ENCODE measurements around the gene CNOT6.

The CNOT6 gene

DNA sequence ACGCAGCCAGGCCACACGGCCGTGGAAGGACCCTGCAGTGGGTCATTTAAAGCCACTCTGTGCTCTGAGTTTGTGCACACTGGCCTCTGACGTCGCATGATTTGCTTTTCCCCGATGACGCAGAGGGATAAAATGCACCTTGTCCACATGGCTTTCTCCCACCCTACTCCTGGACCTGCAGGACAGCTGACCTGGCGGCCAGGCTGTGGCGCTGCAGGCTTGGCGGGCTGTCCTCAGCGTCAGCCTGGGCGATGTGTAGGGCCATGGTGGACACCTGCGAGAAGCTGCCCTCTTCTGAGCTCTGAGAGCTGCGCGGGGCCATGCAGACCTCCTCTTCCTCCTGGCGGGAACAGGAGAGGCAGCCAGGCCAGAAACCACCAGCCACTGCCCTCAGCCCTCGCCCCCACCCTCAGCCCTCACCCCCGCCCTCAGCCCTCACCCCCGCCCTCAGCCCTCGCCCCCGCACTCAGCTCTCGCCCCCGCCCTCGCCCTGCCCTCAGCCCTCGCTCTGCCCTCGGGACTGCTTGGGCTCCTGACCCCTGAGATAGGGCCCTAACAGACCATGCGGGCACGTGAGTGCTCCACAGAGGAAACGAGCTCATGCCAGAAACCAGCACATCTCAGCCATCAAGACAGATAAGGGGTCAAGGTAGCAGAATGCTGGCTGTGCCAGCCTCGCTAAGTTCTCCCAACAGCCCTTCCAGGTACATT lies 117.1 kb downstream of the CNOT6 start:
- Histone ChIP-seq H3K9me3 (no peaks in the 10 kb centered on the region), H3K4me1 (no peaks in the 10 kb centered on the region), H3K36me3 (no peaks in the 10 kb centered on the region), H3K4me3 (ENCODE audit: low read depth, low read length) (no peak overlapping the region), H3K27me3 (no peaks in the 10 kb centered on the region)
- DNase-seq = no peak
- TF ChIP-seq, protein P1, sequence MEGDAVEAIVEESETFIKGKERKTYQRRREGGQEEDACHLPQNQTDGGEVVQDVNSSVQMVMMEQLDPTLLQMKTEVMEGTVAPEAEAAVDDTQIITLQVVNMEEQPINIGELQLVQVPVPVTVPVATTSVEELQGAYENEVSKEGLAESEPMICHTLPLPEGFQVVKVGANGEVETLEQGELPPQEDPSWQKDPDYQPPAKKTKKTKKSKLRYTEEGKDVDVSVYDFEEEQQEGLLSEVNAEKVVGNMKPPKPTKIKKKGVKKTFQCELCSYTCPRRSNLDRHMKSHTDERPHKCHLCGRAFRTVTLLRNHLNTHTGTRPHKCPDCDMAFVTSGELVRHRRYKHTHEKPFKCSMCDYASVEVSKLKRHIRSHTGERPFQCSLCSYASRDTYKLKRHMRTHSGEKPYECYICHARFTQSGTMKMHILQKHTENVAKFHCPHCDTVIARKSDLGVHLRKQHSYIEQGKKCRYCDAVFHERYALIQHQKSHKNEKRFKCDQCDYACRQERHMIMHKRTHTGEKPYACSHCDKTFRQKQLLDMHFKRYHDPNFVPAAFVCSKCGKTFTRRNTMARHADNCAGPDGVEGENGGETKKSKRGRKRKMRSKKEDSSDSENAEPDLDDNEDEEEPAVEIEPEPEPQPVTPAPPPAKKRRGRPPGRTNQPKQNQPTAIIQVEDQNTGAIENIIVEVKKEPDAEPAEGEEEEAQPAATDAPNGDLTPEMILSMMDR (IDR thresholded peaks at IDR 0.05; ENCODE audit: low read depth, low read length) = no peak

DNA sequence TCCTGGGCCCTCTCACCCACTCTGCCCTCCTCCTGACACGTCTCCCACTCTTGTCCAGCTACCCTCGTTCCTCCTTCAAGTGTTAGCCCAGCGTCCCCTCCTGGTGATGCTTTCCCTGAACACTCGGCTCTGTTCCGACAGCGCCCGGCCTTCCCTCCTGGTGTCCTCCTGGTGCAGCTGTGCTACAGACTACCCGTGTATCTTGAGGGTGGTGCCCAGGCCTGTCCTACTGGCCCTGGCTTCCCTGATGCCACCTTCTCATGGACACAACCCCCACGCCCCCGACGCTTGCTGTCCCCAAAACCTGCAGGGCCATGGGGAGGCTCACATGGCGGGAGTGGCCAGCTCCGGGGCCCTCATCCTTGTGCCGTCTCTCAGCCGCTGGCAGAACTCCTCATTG lies 118.5 kb downstream of the CNOT6 start:
- H3K4me1 ChIP-seq = no peaks in the 10 kb centered on the region
- H3K36me3 ChIP-seq = no peaks in the 10 kb centered on the region
- DNase-seq = no peak
- H3K9me3 ChIP-seq = no peaks in the 10 kb centered on the region
- no peaks in the 10 kb centered on the region for H3K27me3 ChIP-seq
- H3K4me3 ChIP-seq (ENCODE audit: low read depth, low read length) = no peak overlapping the region
- TF ChIP-seq, protein P1 (IDR thresholded peaks at IDR 0.05; ENCODE audit: low read depth, low read length) = no peak

DNA sequence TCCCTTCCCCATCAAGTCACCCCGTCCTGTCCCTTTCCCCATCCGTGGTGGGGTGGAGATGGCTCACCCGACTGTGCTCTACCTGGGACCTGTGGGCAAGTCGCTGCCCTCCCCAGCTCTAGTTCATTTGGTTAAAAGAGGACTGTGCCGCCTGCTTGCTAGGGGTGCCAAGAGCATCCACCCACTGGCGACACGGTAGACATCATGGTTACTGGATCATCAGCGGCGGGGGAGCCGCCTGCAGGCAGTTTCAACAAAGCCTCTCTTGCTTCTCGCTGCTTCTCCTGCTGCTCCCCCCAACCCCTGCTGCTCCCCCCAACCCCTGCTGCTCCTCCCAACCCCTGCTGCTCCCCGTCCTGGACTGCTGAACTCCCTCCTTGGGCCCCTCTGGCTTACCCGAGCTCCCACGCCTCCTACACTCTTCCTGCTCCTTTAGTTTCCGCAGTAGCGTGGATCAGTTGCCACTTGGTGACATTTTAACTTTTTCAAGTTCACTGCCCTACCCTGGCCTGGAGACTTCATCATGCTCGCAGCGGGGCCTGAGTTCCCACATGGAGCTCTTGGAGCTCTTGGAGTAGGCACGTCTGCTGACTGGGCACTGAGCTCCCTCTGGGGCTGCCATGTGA lies 119.1 kb downstream of the CNOT6 start:
- Histone ChIP-seq H3K4me1 (no peaks in the 10 kb centered on the region), H3K4me3 (ENCODE audit: low read depth, low read length) (no peak overlapping the region), H3K9me3 (no peaks in the 10 kb centered on the region), H3K36me3 (no peaks in the 10 kb centered on the region), H3K27me3 (no peaks in the 10 kb centered on the region)
- TF ChIP-seq, protein P1 (IDR thresholded peaks at IDR 0.05; ENCODE audit: low read depth, low read length) = no peak
- DNase-seq = no peak

GRCh38 chr5:180613814-180614188 lies 119.6 kb downstream of the CNOT6 start:
- no peaks in the 10 kb centered on the region for H3K36me3 ChIP-seq
- H3K27me3 ChIP-seq = peaks cover 4% of the 10 kb centered on the region
- TF ChIP-seq, protein P1 (IDR thresholded peaks at IDR 0.05; ENCODE audit: low read depth, low read length) = no peak

GRCh38 chr5:180618487-180618828 lies 124.3 kb downstream of the CNOT6 start:
- TF ChIP-seq, protein P1 (IDR thresholded peaks at IDR 0.05; ENCODE audit: low read depth, low read length) = no peak
- Histone ChIP-seq H3K9me3 (no peaks in the 10 kb centered on the region), H3K4me1 (no peaks in the 10 kb centered on the region), H3K27me3 (peaks cover 5% of the 10 kb centered on the region), H3K4me3 (ENCODE audit: low read depth, low read length) (peak overlapping the region; percentile 57), H3K36me3 (no peaks in the 10 kb centered on the region)
- no peak for DNase-seq

More at GRCh38 chr5:180613814-180614188, 119.6 kb downstream of the CNOT6 start:
- Histone ChIP-seq H3K9me3 (no peaks in the 10 kb centered on the region), H3K4me1 (no peaks in the 10 kb centered on the region), H3K4me3 (ENCODE audit: low read depth, low read length) (no peak overlapping the region)
- DNase-seq = no peak

DNA sequence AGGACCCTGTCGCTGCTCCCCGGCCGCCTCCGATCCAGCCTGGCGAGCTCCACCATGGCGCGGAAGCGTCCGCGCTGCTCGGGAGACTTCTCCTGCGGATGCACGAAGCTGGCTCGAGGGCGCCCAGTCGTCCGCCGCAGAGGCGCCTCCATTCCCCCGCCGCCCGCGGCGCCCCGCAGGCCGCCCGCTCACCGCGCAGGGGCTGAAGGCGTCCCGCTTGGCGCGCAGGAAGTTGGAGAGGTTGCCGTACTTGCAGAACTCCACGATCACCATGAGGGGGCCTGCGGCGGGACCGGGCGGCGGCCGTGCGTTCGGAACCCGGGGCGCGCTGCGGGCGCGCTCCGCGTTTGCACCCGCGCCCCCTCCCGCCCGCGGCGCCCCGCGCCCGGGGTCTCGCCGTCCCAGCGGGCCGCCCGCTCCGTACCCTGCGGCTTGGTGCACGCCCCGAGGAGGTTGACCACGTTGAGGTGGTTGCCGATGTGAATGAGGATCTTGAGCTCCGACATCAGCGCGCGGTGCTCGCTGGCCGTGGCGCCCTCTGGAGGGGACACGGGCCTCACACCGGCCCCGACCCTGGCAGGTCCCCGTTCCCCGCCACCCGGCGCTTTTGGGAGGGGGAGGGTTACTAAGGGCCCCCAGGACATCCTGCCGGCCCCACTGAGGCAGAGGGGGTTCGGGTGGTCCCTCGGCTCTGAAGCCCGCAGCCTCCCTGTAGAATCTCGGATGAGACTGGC lies 124.8 kb downstream of the CNOT6 start:
- Histone ChIP-seq H3K27me3 (peaks cover 5% of the 10 kb centered on the region), H3K4me3 (ENCODE audit: low read depth, low read length) (peak overlapping the region; percentile 57), H3K36me3 (no peaks in the 10 kb centered on the region), H3K4me1 (no peaks in the 10 kb centered on the region), H3K9me3 (no peaks in the 10 kb centered on the region)
- DNase-seq = peak; percentile 75
- TF ChIP-seq, protein P1 (IDR thresholded peaks at IDR 0.05; ENCODE audit: low read depth, low read length) = peak; percentile 53
